H1 (cell line): ENCODE measurements around the gene HEBP2. TPM values are rescaled to one million over a fixed set of nuclear protein-coding genes. Genes with fewer than 3 reads are reported as not detected.

Experiments used
- CTCF ChIA-PET: fragments of 300-600 bp; sonication (Branson Sonifier 250); formaldehyde crosslinking; loops from one replicate; lab custom pipeline; 2021; ENCODE audit not compliant: partially characterized antibody; lab: Charles Lee
- POLR2A ChIA-PET: fragments of 300-600 bp; sonication (Branson Sonifier 250); formaldehyde crosslinking; loops from one replicate; lab custom pipeline; 2021; ENCODE audit warnings: inconsistent platforms; ENCODE audit not compliant: partially characterized antibody; lab: Charles Lee
- DNase-seq, 2 experiments: peaks; one replicate each; pipeline versions ENCODE4 v3.0.0 to v3.0.0-alpha.2; 2010 to 2022; ENCODE audit warnings: low spot score in 2 of 2, low read depth in 1 of 2, mixed read lengths in 1 of 2
- FAIRE-seq: peaks from 2 replicates; lab custom pipeline; 2011; peaks lifted over from hg19 to GRCh38; lab: Jason Lieb, UNC
- H2AFZ ChIP-seq: 2 replicates; pipeline ENCODE4 v1.8.1; 2012; ENCODE audit warnings: low read length, inconsistent platforms
- H2AK5ac ChIP-seq: 2 replicates; pipeline ENCODE4 v1.6.1; 2013; ENCODE audit warnings: low read depth, low read length
- H2BK120ac ChIP-seq: replicated peaks from 2 replicates; pipeline ENCODE3; 2013; ENCODE audit warnings: low read depth, low read length, inconsistent platforms
- H2BK12ac ChIP-seq: 2 replicates; pipeline ENCODE4 v1.6.1; 2013; ENCODE audit warnings: low read depth, low read length
- H2BK15ac ChIP-seq: 2 replicates; pipeline ENCODE4 v1.6.1; 2013; ENCODE audit warnings: low read length
- H2BK20ac ChIP-seq: 2 replicates; pipeline ENCODE4 v1.6.1; 2013; ENCODE audit warnings: low read length
- H2BK5ac ChIP-seq: 2 replicates; pipeline ENCODE4 v1.6.1; 2013; ENCODE audit warnings: low read depth, low read length
- H3K14ac ChIP-seq: 2 replicates; pipeline ENCODE4 v1.6.1; 2013; ENCODE audit warnings: inconsistent platforms; ENCODE audit not compliant: insufficient read length
- H3K18ac ChIP-seq: 2 replicates; pipeline ENCODE4 v1.6.1; 2013; ENCODE audit warnings: low read length; ENCODE audit errors: extremely low read depth
- H3K23ac ChIP-seq: 2 replicates; pipeline ENCODE4 v1.6.1; 2013; ENCODE audit warnings: inconsistent platforms; ENCODE audit not compliant: insufficient read length
- H3K23me2 ChIP-seq: 2 replicates; pipeline ENCODE4 v1.6.1; 2013; ENCODE audit warnings: low read depth, low read length
- H3K27ac ChIP-seq: 2 replicates; pipeline ENCODE4 v1.6.1; 2011; ENCODE audit warnings: low read depth, low read length, inconsistent platforms
- H3K27me3 ChIP-seq, 4 experiments: replicated peaks in 1 of 4; 1 replicate in 1 of 4; 2 replicates in 3 of 4; pipeline versions ENCODE4 v1.6.1 to v1.8.1; 2011 to 2013; ENCODE audit warnings: low read length in 3 of 4, mild to moderate bottlenecking in 3 of 4, inconsistent platforms in 2 of 4, mixed read lengths in 2 of 4, moderate library complexity in 1 of 4; ENCODE audit not compliant: control insufficient read depth in 3 of 4, insufficient read depth in 3 of 4; ENCODE audit errors: extremely low read depth in 1 of 4
- H3K36me3 ChIP-seq, 4 experiments: 2 replicates each; pipeline versions ENCODE4 v1.6.1 to v1.8.1; 2011 to 2013; ENCODE audit warnings: mild to moderate bottlenecking in 4 of 4, low read length in 3 of 4, moderate library complexity in 2 of 4, control low read depth in 1 of 4, inconsistent platforms in 1 of 4; ENCODE audit not compliant: insufficient read depth in 4 of 4, control insufficient read depth in 2 of 4
- H3K4ac ChIP-seq: replicated peaks from 2 replicates; pipeline ENCODE3; 2013; ENCODE audit warnings: low read length, low read depth, mixed read lengths, inconsistent platforms; ENCODE audit not compliant: insufficient read length
- H3K4me1 ChIP-seq, 4 experiments: replicated peaks in 1 of 4; 1 replicate in 1 of 4; 2 replicates in 3 of 4; pipeline versions ENCODE4 v1.6.1 to v1.8.1; 2011 to 2013; ENCODE audit warnings: low read length in 3 of 4, inconsistent platforms in 2 of 4, mixed read lengths in 1 of 4; ENCODE audit not compliant: insufficient read depth in 4 of 4, control insufficient read depth in 3 of 4
- H3K4me2 ChIP-seq, 2 experiments: 2 replicates each; pipeline versions ENCODE4 v1.6.1 to v1.8.1; 2011 to 2013; ENCODE audit warnings: low read depth in 2 of 2, low read length in 2 of 2, control low read depth in 1 of 2, inconsistent platforms in 1 of 2, mild to moderate bottlenecking in 1 of 2; ENCODE audit not compliant: insufficient read depth in 1 of 2
- H3K4me3 ChIP-seq, 4 experiments: fragments of 200-600, 300-600 bp in 1 of 4; sonication (generic), shearing (Covaris generic), sonication (Bioruptor Twin) in 1 of 4; 2 replicates each; pipeline versions ENCODE4 v1.5.1 to v1.8.1; 2011 to 2016; ENCODE audit warnings: low read length in 4 of 4, low read depth in 3 of 4, control low read depth in 2 of 4, inconsistent platforms in 2 of 4, mild to moderate bottlenecking in 2 of 4, mixed read lengths in 1 of 4, moderate library complexity in 1 of 4; ENCODE audit not compliant: insufficient read depth in 2 of 4; ENCODE audit errors: extremely low read depth in 1 of 4
- H3K56ac ChIP-seq: replicated peaks from 2 replicates; pipeline ENCODE3; 2013; ENCODE audit warnings: low read depth, mild to moderate bottlenecking, mixed read lengths, low read length, inconsistent platforms; ENCODE audit not compliant: insufficient read length
- H3K79me1 ChIP-seq: 2 replicates; pipeline ENCODE4 v1.6.1; 2013; ENCODE audit warnings: low read depth, low read length, control low read depth
- H3K79me2 ChIP-seq, 2 experiments: 2 replicates each; pipeline versions ENCODE4 v1.6.1 to v1.8.1; 2012 to 2013; ENCODE audit warnings: low read length in 2 of 2, mild to moderate bottlenecking in 2 of 2, inconsistent platforms in 1 of 2; ENCODE audit not compliant: insufficient read depth in 2 of 2, control insufficient read depth in 1 of 2
- H3K9ac ChIP-seq, 4 experiments: replicated peaks in 1 of 4; 1 replicate in 1 of 4; 2 replicates in 3 of 4; pipeline versions ENCODE4 v1.6.1 to v1.8.1; 2011 to 2013; ENCODE audit warnings: low read depth in 3 of 4, low read length in 3 of 4, control low read depth in 2 of 4, mild to moderate bottlenecking in 2 of 4, moderate library complexity in 2 of 4, inconsistent platforms in 1 of 4; ENCODE audit errors: extremely low read depth in 1 of 4
- H3K9me3 ChIP-seq, 2 experiments: 2 replicates each; pipeline versions ENCODE4 v1.6.1 to v1.8.1; 2012 to 2013; ENCODE audit warnings: mild to moderate bottlenecking in 2 of 2, moderate library complexity in 2 of 2, control low read depth in 1 of 2, inconsistent platforms in 1 of 2, low read depth in 1 of 2, low read length in 1 of 2, mixed read lengths in 1 of 2; ENCODE audit not compliant: insufficient read depth in 2 of 2
- H4K20me1 ChIP-seq, 2 experiments: replicated peaks in 1 of 2; 2 replicates each; pipeline versions ENCODE3 to v1.8.1; 2011 to 2013; ENCODE audit warnings: inconsistent platforms in 2 of 2, low read length in 2 of 2, mild to moderate bottlenecking in 1 of 2; ENCODE audit not compliant: insufficient read depth in 2 of 2, control insufficient read depth in 1 of 2
- H4K5ac ChIP-seq: 2 replicates; pipeline ENCODE4 v1.6.1; 2013; ENCODE audit warnings: low read length, low read depth, mixed read lengths, inconsistent platforms; ENCODE audit not compliant: insufficient read length
- H4K8ac ChIP-seq: 2 replicates; pipeline ENCODE4 v1.8.0; 2013; ENCODE audit warnings: mild to moderate bottlenecking, moderate library complexity, low read length, inconsistent platforms; ENCODE audit not compliant: insufficient read depth; ENCODE audit errors: extremely low read depth
- H4K91ac ChIP-seq: replicated peaks from 2 replicates; pipeline ENCODE3; 2013; ENCODE audit warnings: low read length, mixed read lengths, inconsistent platforms; ENCODE audit not compliant: insufficient read length
- BACH1 ChIP-seq: IDR thresholded peaks from 2 replicates; pipeline ENCODE4 v1.6.1; 2012; ENCODE audit warnings: low read length, improper control_type of control experiment
- BCL11A ChIP-seq, 2 experiments: IDR thresholded peaks; one replicate each; pipeline ENCODE4 v1.6.1; 2011; ENCODE audit warnings: low read depth in 2 of 2, low read length in 2 of 2, mild to moderate bottlenecking in 2 of 2
- CBX5 ChIP-seq: fragments of 300-800, 300-1000 bp; sonication (generic); IDR thresholded peaks from 2 replicates; pipeline ENCODE4 v1.7.1; 2016; ENCODE audit warnings: antibody characterized with exemption, low read length, low read depth
- EGR1 ChIP-seq: IDR thresholded peaks from 2 replicates; pipeline ENCODE4 v1.6.1; 2011; ENCODE audit warnings: low read depth, low read length, borderline replicate concordance
- KDM1A ChIP-seq: fragments of 200-600, 300-600 bp; sonication (generic); IDR thresholded peaks from 2 replicates; pipeline ENCODE4 v1.7.1; 2016; ENCODE audit warnings: mild to moderate bottlenecking, low read length, borderline replicate concordance
- PHF8 ChIP-seq: fragments of 200-600 bp; sonication (generic); conservative IDR thresholded peaks from 2 replicates; pipeline ENCODE4 v1.7.1; 2012; ENCODE audit warnings: low read depth, mild to moderate bottlenecking, inconsistent platforms, low read length, moderate library complexity
- POLR2A ChIP-seq, 2 experiments: IDR thresholded peaks; 1 replicate in 1 of 2; 2 replicates in 1 of 2; pipeline ENCODE4 v1.6.1; 2011; ENCODE audit warnings: low read depth in 2 of 2, low read length in 2 of 2, mild to moderate bottlenecking in 2 of 2; ENCODE audit errors: control extremely low read depth in 1 of 2
- RNF2 ChIP-seq: fragments of 200-900, 300-1000 bp; sonication (generic); IDR thresholded peaks from 2 replicates; pipeline ENCODE4 v1.7.1; 2016; ENCODE audit warnings: borderline replicate concordance, low read depth, mild to moderate bottlenecking, antibody characterized with exemption, low read length; ENCODE audit not compliant: poor library complexity, severe bottlenecking; ENCODE audit errors: missing control alignments
- SIX5 ChIP-seq: IDR thresholded peaks from 2 replicates; pipeline ENCODE4 v1.6.1; 2011; ENCODE audit warnings: mild to moderate bottlenecking, low read depth, low read length
- SP4 ChIP-seq: IDR thresholded peaks from 2 replicates; pipeline ENCODE4 v1.6.1; 2012; ENCODE audit warnings: low read length, inconsistent platforms
- TAF1 ChIP-seq: IDR thresholded peaks from 2 replicates; pipeline ENCODE4 v1.6.1; 2011; ENCODE audit warnings: mild to moderate bottlenecking, low read depth, low read length
- WGBS, 2 experiments: shearing (Covaris generic) in 1 of 2; methylation state at CpG; one replicate each; pipeline versions ENCODE4 v1.1.6 to v1.1.7; 2013 to 2015; ENCODE audit warnings: low lambda C conversion rate in 2 of 2, mixed read lengths in 2 of 2, inconsistent platforms in 1 of 2, low coverage in 1 of 2, missing lambda C conversion rate in 1 of 2; ENCODE audit not compliant: insufficient replicate concordance in 2 of 2, insufficient coverage in 1 of 2, insufficient read length in 1 of 2; ENCODE audit errors: extremely low coverage in 1 of 2, missing lambda C conversion rate in 1 of 2; 5-methylcytosine and 5-hydroxymethylcytosine counted together
- polyA plus RNA-seq, 7 experiments: library from polyadenylated mRNA; depleted of rRNA in 3 of 7; stranded (reverse) in 5 of 7; unstranded in 2 of 7; fragments of >200 nt in 5 of 7; fragments of 200-250 nt in 2 of 7; gene quantifications; 1 replicate in 5 of 7; 2 replicates in 1 of 7; 4 replicates in 1 of 7; pipeline versions ENCODE4 v1.2.1 to v1.2.3, GENCODE V29; 2011 to 2013; ENCODE audit warnings: missing spikeins in 2 of 7, mixed read lengths in 2 of 7
- total RNA-seq: library from RNA; stranded (reverse); fragmentation: NEBNext Ultra II Directional; extraction: Animal tissue kit (Norgen Biotek cat#: 25700); gene quantifications from 2 replicates; pipeline ENCODE4 v1.2.1, GENCODE V29; 2021
- TF ChIP-seq, protein P1 (sequence below): IDR thresholded peaks from 2 replicates; pipeline ENCODE4 v1.6.1; 2011; ENCODE audit warnings: low read length, improper control_type of control experiment

The HEBP2 gene
- total and polyA plus RNA-seq, 2 of the 8 experiments (the other 6 are each of a cell fraction or from before 2014, with no cell fraction given) = 6.5 to 37.9 TPM

DNA sequence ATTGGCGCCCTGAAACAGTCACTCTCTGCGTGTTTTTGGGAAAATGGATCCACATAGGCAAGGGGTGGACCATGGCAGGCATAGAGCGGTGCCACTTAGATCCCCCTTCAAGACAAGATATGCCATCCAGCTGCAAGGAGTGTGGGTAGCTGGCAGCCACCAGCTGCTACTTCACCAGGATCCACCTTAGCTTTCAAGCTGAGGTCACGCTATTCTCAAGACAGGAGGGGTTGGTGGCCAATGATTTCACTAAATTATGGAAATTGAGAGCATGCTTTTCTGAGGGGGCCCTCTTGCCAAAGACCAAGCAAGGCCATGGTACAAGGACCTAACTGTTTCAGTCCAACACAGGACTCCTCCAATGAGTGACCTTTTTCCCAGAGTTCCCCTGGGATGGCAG lies 16.3 kb downstream of the HEBP2 start:
- peaks cover 0 to 12% (median 7%) of the 10 kb centered on the region in 4 experiments; a peak in 4 of 8 replicates for H3K36me3 ChIP-seq
- CTCF ChIA-PET = interaction anchor here (1.3 to 1.4 kb wide), 3 partner anchors 8 to 88 kb away, joined by 4 to 5 read pairs (median 4); partner anchors contain the start of gene HEBP2
- no peak for FAIRE-seq

More for the DNA sequence above, 16.3 kb downstream of the HEBP2 start:
- no peak overlapping the region for H2BK20ac ChIP-seq
- H3K79me2 ChIP-seq = no peaks in the 10 kb centered on the region
- no peaks in the 10 kb centered on the region for H3K4me1 ChIP-seq
- no peak overlapping the region for H3K23ac ChIP-seq
- H3K4ac ChIP-seq = no peak overlapping the region
- WGBS, 2 experiments = 94% methylated on average over 4 of the region's 4 CpGs; no CpG with 5 or more reads in 1 of the 2 experiments
- no peak overlapping the region for H3K9ac ChIP-seq
- H3K27me3 ChIP-seq = no peaks in the 10 kb centered on the region
- H3K14ac ChIP-seq = no peak overlapping the region
- no peak overlapping the region for H3K18ac ChIP-seq
- no peak overlapping the region for H3K4me2 ChIP-seq
- H3K23me2 ChIP-seq = no peaks in the 10 kb centered on the region
- H2BK15ac ChIP-seq = no peak overlapping the region
- H3K9me3 ChIP-seq = no peaks in the 10 kb centered on the region
- H4K5ac ChIP-seq = no peak overlapping the region
- H2AFZ ChIP-seq = no peak overlapping the region
- no peak for TF ChIP-seq KDM1A
- no peak for TF ChIP-seq POLR2A (IDR thresholded peaks at IDR 0.05; ENCODE audit: control extremely low read depth in 1 of 2, low read depth in 2 of 2, low read length in 2 of 2)
- TF ChIP-seq BACH1 = no peak
- TF ChIP-seq, protein P1, sequence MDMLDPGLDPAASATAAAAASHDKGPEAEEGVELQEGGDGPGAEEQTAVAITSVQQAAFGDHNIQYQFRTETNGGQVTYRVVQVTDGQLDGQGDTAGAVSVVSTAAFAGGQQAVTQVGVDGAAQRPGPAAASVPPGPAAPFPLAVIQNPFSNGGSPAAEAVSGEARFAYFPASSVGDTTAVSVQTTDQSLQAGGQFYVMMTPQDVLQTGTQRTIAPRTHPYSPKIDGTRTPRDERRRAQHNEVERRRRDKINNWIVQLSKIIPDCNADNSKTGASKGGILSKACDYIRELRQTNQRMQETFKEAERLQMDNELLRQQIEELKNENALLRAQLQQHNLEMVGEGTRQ = no peak
- TF ChIP-seq SIX5 = no peak
- no peak for TF ChIP-seq PHF8
- TF ChIP-seq CBX5 = no peak
- no peak for TF ChIP-seq RNF2
- no peak for TF ChIP-seq SP4
- TF ChIP-seq TAF1 = no peak
- no peak for TF ChIP-seq BCL11A (IDR thresholded peaks at IDR 0.05; ENCODE audit: low read depth in 2 of 2, low read length in 2 of 2)
- TF ChIP-seq EGR1 = no peak
- POLR2A ChIA-PET = interaction anchor here (1.1 to 1.9 kb wide), 2 partner anchors 13 to 15 kb away, joined by 6 to 12 read pairs; partner anchors contain the start of gene HEBP2
- no peaks in the 10 kb centered on the region for H3K79me1 ChIP-seq
- no peak overlapping the region for H2AK5ac ChIP-seq
- no peak overlapping the region for H4K8ac ChIP-seq
- no peak overlapping the region for H4K91ac ChIP-seq
- H2BK12ac ChIP-seq = no peak overlapping the region
- DNase-seq = no peak
- H2BK5ac ChIP-seq = no peak overlapping the region
- H4K20me1 ChIP-seq = no peaks in the 10 kb centered on the region
- H3K56ac ChIP-seq = no peak overlapping the region
- no peak overlapping the region for H3K4me3 ChIP-seq
- H2BK120ac ChIP-seq = no peak overlapping the region
- H3K27ac ChIP-seq = no peak overlapping the region
